Nephron progenitor cell (in vitro differentiated cells): ENCODE data around the gene HARS2.
"Not testable (repeated sequence)": the region's sequence is repeated elsewhere in the genome, so short reads cannot be mapped to it uniquely, and the experiment has no call there.

ENCODE experiments used
- DNase-seq: peaks from one replicate; pipeline ENCODE4 v3.0.0; 2021
- H3K27ac Mint-ChIP-seq: 2 replicates; pipeline ENCODE4 v1.8.0; 2021; ENCODE audit warnings: mild to moderate bottlenecking, moderate library complexity, mixed read lengths
- H3K27me3 Mint-ChIP-seq: 2 replicates; pipeline ENCODE4 v1.8.0; 2021; ENCODE audit warnings: mild to moderate bottlenecking, low read depth, mixed read lengths; ENCODE audit not compliant: poor library complexity
- H3K36me3 Mint-ChIP-seq: 2 replicates; pipeline ENCODE4 v1.8.0; 2021; ENCODE audit warnings: low read depth, mixed read lengths
- H3K4me1 Mint-ChIP-seq: 2 replicates; pipeline ENCODE4 v1.8.0; 2021; ENCODE audit warnings: mixed read lengths
- H3K4me3 Mint-ChIP-seq: 2 replicates; pipeline ENCODE4 v1.8.0; 2021; ENCODE audit warnings: mild to moderate bottlenecking, moderate library complexity, mixed read lengths
- H3K9me3 Mint-ChIP-seq: 2 replicates; pipeline ENCODE4 v1.8.0; 2021; ENCODE audit warnings: mild to moderate bottlenecking, moderate library complexity, mixed read lengths
- TF ChIP-seq, protein P1 (sequence below): fragments of 200-600 bp; sonication (generic); IDR thresholded peaks from 2 replicates; pipeline ENCODE4 v1.5.0; 2021; ENCODE audit warnings: antibody characterized with exemption

HARS2 gene, protein sequence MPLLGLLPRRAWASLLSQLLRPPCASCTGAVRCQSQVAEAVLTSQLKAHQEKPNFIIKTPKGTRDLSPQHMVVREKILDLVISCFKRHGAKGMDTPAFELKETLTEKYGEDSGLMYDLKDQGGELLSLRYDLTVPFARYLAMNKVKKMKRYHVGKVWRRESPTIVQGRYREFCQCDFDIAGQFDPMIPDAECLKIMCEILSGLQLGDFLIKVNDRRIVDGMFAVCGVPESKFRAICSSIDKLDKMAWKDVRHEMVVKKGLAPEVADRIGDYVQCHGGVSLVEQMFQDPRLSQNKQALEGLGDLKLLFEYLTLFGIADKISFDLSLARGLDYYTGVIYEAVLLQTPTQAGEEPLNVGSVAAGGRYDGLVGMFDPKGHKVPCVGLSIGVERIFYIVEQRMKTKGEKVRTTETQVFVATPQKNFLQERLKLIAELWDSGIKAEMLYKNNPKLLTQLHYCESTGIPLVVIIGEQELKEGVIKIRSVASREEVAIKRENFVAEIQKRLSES

DNA sequence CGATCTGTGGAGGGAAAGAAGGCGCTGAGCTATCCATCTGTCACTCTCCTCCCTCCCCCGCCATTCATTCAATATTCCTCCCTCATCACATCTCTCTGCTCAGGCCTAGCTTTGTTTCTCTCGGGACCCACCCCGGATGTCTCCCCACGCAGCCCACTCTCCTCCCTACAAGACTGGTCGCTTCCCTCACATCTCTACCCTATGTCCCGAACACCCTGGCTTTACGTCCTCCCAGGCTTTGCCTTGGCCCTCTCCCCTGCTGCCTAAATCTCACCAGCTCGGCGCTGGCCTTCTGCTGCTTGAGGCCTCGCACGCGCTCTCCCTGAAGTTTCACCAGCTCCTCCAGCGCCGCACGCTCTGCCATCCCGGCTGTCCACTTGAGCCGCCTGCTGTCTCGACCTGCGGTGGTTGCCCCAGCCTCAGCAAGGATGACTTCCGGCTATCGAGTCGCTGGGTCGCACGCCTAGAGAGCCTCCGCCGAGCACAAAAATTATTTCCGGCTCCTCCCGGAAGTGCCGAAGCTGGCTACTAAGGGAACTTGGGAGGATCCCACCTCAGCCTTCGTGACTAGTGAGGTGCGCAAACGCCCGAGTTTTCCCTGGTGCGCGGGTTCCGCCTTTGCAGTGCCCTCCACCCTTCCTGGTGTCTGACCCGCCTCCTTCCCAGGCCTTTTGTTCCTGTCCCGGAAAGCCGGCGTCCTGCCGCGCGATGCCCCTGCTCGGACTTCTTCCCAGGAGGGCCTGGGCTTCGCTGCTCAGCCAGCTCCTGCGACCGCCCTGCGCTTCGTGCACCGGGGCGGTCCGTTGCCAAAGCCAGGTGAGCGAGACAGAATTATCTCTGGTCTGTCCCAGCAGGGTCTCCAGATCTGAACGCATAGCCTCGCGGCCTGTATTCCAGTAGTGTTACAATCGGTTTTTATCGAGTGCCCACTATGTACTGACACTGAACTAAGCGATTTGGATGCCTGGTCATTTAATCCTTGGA, at the start of gene HARS2, which contains the start of gene HARS1:
Gene HARS2, plus strand, starts transcription at position 515 of the 984 bp plus-strand sequence. Its CDS starts 194 bp downstream, at position 709.
Gene HARS1, minus strand, starts transcription at position 430 of the 984 bp plus-strand sequence. Its CDS starts 66 bp downstream, at position 364.
- H3K36me3 Mint-ChIP-seq: peaks cover 45% of the 10 kb centered on the region
- H3K27ac Mint-ChIP-seq: peak within 1 kb of the TSS; percentile 98
- peak within 1 kb of the TSS; percentile 99 for H3K4me3 Mint-ChIP-seq
- H3K4me1 Mint-ChIP-seq: peaks cover 37% of the 10 kb centered on the region
- DNase-seq: peak; percentile 86
- TF ChIP-seq, protein P1, sequence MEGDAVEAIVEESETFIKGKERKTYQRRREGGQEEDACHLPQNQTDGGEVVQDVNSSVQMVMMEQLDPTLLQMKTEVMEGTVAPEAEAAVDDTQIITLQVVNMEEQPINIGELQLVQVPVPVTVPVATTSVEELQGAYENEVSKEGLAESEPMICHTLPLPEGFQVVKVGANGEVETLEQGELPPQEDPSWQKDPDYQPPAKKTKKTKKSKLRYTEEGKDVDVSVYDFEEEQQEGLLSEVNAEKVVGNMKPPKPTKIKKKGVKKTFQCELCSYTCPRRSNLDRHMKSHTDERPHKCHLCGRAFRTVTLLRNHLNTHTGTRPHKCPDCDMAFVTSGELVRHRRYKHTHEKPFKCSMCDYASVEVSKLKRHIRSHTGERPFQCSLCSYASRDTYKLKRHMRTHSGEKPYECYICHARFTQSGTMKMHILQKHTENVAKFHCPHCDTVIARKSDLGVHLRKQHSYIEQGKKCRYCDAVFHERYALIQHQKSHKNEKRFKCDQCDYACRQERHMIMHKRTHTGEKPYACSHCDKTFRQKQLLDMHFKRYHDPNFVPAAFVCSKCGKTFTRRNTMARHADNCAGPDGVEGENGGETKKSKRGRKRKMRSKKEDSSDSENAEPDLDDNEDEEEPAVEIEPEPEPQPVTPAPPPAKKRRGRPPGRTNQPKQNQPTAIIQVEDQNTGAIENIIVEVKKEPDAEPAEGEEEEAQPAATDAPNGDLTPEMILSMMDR: no peak
- H3K27me3 Mint-ChIP-seq: peaks cover 3% of the 10 kb centered on the region
- H3K9me3 Mint-ChIP-seq: no peaks in the 10 kb centered on the region

DNA sequence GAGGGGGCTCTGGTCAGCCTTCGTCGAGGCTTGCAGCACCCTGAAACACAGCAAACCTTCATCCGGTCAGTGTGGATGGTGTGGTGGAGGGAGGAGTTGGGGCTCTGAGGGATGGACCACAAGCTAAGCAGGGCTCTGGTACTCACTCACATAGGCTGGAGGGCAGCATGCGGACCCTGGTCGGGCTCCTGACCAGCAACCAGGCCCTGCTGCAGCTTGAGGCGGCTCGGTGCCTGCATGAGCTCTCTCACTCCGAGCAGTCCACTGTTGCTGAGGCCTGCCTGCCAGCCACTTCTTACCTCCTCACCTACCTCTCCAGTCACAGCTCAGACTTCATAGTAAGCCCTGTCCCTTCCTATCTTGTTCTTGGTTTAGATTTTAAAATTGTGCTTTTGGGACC, 49.5 kb upstream of the HARS2 start:
- DNase-seq: no peak
- TF ChIP-seq, protein P1: no peak
- Mint-ChIP-seq H3K4me1 (peaks cover 42% of the 10 kb centered on the region), H3K4me3 (no peak overlapping the region), H3K27me3 (peaks cover 3% of the 10 kb centered on the region), H3K9me3 (peaks cover 11% of the 10 kb centered on the region), H3K27ac (peak overlapping the region; percentile 19), H3K36me3 (peaks cover 36% of the 10 kb centered on the region)

DNA sequence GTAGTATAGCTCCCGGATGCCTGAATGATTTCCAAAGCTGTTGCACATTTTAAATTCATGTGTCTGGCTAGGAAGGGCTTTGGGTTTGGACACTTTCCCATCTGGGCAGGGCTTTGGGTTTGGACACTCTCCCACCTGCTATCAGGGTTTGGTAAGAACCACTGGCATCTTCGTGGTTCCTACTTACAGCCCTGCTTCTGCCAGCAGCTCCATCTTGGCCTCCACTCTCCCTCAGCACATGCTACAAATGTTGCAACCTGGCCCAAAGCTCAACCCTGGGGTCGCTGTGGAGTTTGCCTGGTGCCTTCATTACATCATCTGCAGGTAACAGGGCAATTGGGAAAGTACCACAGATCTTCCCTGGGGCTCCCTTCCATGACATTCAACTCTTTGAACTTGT, 48.5 kb upstream of the HARS2 start:
- peaks cover 11% of the 10 kb centered on the region for H3K9me3 Mint-ChIP-seq
- H3K27ac Mint-ChIP-seq: no peak overlapping the region
- TF ChIP-seq, protein P1: no peak
- H3K4me3 Mint-ChIP-seq: no peak overlapping the region
- peaks cover 47% of the 10 kb centered on the region for H3K4me1 Mint-ChIP-seq
- peaks cover 6% of the 10 kb centered on the region for H3K27me3 Mint-ChIP-seq
- peaks cover 38% of the 10 kb centered on the region for H3K36me3 Mint-ChIP-seq
- no peak for DNase-seq

DNA sequence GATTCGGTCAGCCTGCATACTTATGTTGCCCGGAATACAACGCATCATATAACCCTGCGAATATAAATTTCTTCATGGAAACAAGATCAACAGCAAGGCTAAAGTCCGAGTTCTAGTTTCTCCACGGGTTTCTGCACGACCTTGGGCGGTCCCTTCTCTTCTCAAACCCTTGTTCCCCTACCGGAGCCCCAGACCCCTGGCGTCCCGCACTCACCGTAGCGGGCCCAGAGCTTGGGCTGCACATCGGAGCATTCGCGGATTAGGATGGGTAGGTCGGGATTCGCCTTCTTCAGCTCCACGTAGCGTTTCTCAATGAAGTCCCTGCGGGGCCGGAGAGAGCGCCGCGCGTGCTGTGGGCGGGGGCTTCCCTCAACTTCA, 44.2 kb upstream of the HARS2 start:
- H3K4me1 Mint-ChIP-seq: peaks cover 36% of the 10 kb centered on the region
- H3K4me3 Mint-ChIP-seq: peak overlapping the region; percentile 100
- peak overlapping the region; percentile 100 for H3K27ac Mint-ChIP-seq
- H3K36me3 Mint-ChIP-seq: peaks cover 44% of the 10 kb centered on the region
- DNase-seq: no peak
- no peaks in the 10 kb centered on the region for H3K9me3 Mint-ChIP-seq
- H3K27me3 Mint-ChIP-seq: peaks cover 4% of the 10 kb centered on the region
- TF ChIP-seq, protein P1: no peak

DNA sequence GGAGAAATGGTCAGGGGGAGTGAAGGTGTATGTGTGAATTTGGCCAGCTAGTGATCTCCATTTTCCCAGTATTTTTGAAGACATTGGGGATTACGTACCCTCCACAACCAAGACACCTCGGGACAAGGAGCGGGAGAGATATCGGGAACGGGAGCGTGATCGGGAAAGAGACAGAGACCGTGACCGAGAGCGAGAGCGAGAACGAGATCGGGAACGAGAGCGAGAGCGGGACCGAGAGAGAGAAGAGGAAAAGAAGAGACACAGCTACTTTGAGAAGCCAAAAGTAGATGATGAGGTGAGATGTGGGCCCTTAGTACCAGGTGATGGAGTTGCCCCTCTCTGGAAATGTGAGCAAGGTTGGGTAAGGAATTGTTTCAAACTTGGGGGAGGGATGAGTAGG, 32.4 kb upstream of the HARS2 start:
- Mint-ChIP-seq H3K36me3 (peaks cover 87% of the 10 kb centered on the region), H3K9me3 (no peaks in the 10 kb centered on the region), H3K27me3 (peaks cover 3% of the 10 kb centered on the region), H3K4me1 (peaks cover 5% of the 10 kb centered on the region), H3K4me3 (no peak overlapping the region), H3K27ac (no peak overlapping the region)
- TF ChIP-seq, protein P1: no peak
- DNase-seq: no peak

DNA sequence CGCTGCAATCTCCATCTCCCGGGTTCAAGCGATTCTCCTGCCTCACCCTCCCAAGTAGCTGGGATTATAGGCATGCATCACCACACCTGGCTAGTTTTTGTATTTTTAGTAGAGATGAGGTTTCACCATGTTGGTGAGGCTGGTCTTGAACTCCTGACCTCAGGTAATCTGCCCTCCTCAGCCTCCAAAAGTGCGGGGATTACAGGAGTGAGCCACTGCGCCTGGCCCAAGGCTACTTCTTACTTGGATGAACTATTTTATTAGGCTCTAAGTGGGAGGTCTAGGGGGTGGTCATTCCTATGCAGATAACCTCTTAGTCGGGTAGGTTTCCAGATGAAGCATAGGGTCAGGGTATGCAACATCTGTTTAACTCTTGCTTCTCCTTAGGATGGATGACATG, 30.9 kb upstream of the HARS2 start:
- not testable (repeated sequence) for H3K27ac Mint-ChIP-seq, DNase-seq, H3K4me3 Mint-ChIP-seq, H3K9me3 Mint-ChIP-seq, H3K27me3 Mint-ChIP-seq
- Mint-ChIP-seq H3K4me1 (peaks cover 14% of the 10 kb centered on the region), H3K36me3 (peaks cover 73% of the 10 kb centered on the region)
